B cell (primary cell): ENCODE results near the gene USP49. TPM values are rescaled to one million over a fixed set of nuclear protein-coding genes. Genes with fewer than 3 reads are reported as not detected.
"Not testable (repeated sequence)": the region's sequence is repeated elsewhere in the genome, so short reads cannot be mapped to it uniquely, and the experiment has no call there.

ENCODE experiments used
- ATAC-seq: fragments of 200-7000 bp; cut with Tn5 transposase; one replicate; pipeline ENCODE4 v1.10.0; 2021; ENCODE audit warnings: low read depth, mild to moderate bottlenecking, moderate number of reproducible peaks, moderate library complexity
- CTCF ChIA-PET: fragments of 350-600 bp; sonication (Branson Sonifier 250); formaldehyde crosslinking; loops from one replicate; lab custom pipeline; 2021; ENCODE audit warnings: antibody characterized with exemption, inconsistent platforms; lab: Charles Lee
- POLR2A ChIA-PET: fragments of 350-600 bp; sonication (Branson Sonifier 250); formaldehyde crosslinking; loops from one replicate; lab custom pipeline; 2021; ENCODE audit warnings: antibody characterized with exemption; lab: Charles Lee
- DNase-seq: peaks from one replicate; pipeline ENCODE4 v3.0.0; 2013
- H2AFZ ChIP-seq: 2 replicates; pipeline ENCODE4 v1.6.1; 2012; ENCODE audit warnings: mild to moderate bottlenecking, low read depth, low read length; ENCODE audit not compliant: insufficient read depth, poor library complexity, severe bottlenecking
- H3K27ac ChIP-seq, 2 donors: 1 replicate in 1 of 2; 2 replicates in 1 of 2; pipeline ENCODE4 v1.5.1; 2012 to 2013; ENCODE audit warnings: low read length in 2 of 2, mild to moderate bottlenecking in 2 of 2, moderate library complexity in 1 of 2
- H3K27me3 ChIP-seq, 4 experiments: fragments of 200-600 bp in 1 of 4; sonication (generic) in 1 of 4; replicated peaks in 1 of 4; 1 replicate in 2 of 4; 2 replicates in 2 of 4; pipeline versions ENCODE4 v1.6.1 to v1.7.0; 2013 to 2016; ENCODE audit warnings: low read length in 3 of 4, mild to moderate bottlenecking in 2 of 4, mixed read lengths in 1 of 4, moderate library complexity in 1 of 4; ENCODE audit not compliant: insufficient read depth in 4 of 4, control insufficient read depth in 3 of 4; ENCODE audit errors: control extremely low read depth in 1 of 4
- H3K36me3 ChIP-seq, 2 experiments: replicated peaks in 1 of 2; 1 replicate in 1 of 2; 2 replicates in 1 of 2; pipeline versions ENCODE4 v1.6.1 to v1.7.1; 2013; ENCODE audit warnings: low read length in 1 of 2; ENCODE audit not compliant: insufficient read depth in 2 of 2, control insufficient read depth in 1 of 2; ENCODE audit errors: control extremely low read depth in 1 of 2, extremely low read depth in 1 of 2
- H3K4me1 ChIP-seq, 2 donors: fragments of 200-600 bp in 1 of 2; sonication (generic) in 1 of 2; 1 replicate in 1 of 2; 2 replicates in 1 of 2; pipeline versions ENCODE4 v1.5.1 to v1.6.1; 2013 to 2017; ENCODE audit warnings: low read length in 2 of 2; ENCODE audit not compliant: control insufficient read depth in 2 of 2, insufficient read depth in 2 of 2
- H3K4me2 ChIP-seq: replicated peaks from 2 replicates; pipeline ENCODE3; 2012; ENCODE audit warnings: mild to moderate bottlenecking, low read depth, low read length; ENCODE audit not compliant: poor library complexity, severe bottlenecking
- H3K4me3 ChIP-seq, 5 experiments: fragments of 200-600 bp in 1 of 5; sonication (generic) in 1 of 5; 1 replicate in 3 of 5; 2 replicates in 2 of 5; pipeline versions ENCODE4 v1.5.1 to v1.7.0; 2011 to 2016; ENCODE audit warnings: low read length in 4 of 5, mild to moderate bottlenecking in 4 of 5, low read depth in 2 of 5, control low read depth in 1 of 5, moderate library complexity in 1 of 5; ENCODE audit not compliant: insufficient read depth in 1 of 5; ENCODE audit errors: control extremely low read depth in 1 of 5, extremely low read depth in 1 of 5
- H3K79me2 ChIP-seq: fragments of 200-600 bp; sonication (generic); one replicate; pipeline ENCODE4 v1.6.0; 2016; ENCODE audit warnings: low read length; ENCODE audit not compliant: control insufficient read depth, insufficient read depth
- H3K9ac ChIP-seq: fragments of 200-600 bp; sonication (generic); 2 replicates; pipeline ENCODE4 v1.6.1; 2017; ENCODE audit warnings: mild to moderate bottlenecking, low read length, moderate library complexity
- H3K9me3 ChIP-seq, 3 donors: one replicate each; pipeline versions ENCODE4 v1.6.1 to v1.7.1; 2013; ENCODE audit warnings: low read length in 2 of 3; ENCODE audit not compliant: control insufficient read depth in 2 of 3, insufficient read depth in 1 of 3; ENCODE audit errors: control extremely low read depth in 1 of 3
- H4K20me1 ChIP-seq: 2 replicates; pipeline ENCODE4 v1.6.0; 2012; ENCODE audit warnings: mild to moderate bottlenecking, low read length; ENCODE audit not compliant: insufficient read depth, control insufficient read depth, poor library complexity, severe bottlenecking
- H3K27ac Mint-ChIP-seq: one replicate; pipeline ENCODE4 v1.8.0; 2021; ENCODE audit warnings: mixed read lengths
- H3K27me3 Mint-ChIP-seq: one replicate; pipeline ENCODE4 v1.8.0; 2021; ENCODE audit warnings: mixed read lengths
- H3K4me1 Mint-ChIP-seq: one replicate; pipeline ENCODE4 v1.8.0; 2021; ENCODE audit warnings: mixed read lengths
- H3K4me3 Mint-ChIP-seq: one replicate; pipeline ENCODE4 v1.8.0; 2021; ENCODE audit warnings: mixed read lengths
- H3K9me3 Mint-ChIP-seq: one replicate; pipeline ENCODE4 v1.8.0; 2022; ENCODE audit warnings: mixed read lengths; ENCODE audit not compliant: insufficient read depth
- WGBS: methylation state at CpG from one replicate; pipeline ENCODE4 v1.1.5; 2013; ENCODE audit warnings: missing lambda C conversion rate; ENCODE audit not compliant: insufficient coverage; 5-methylcytosine and 5-hydroxymethylcytosine counted together
- intact Hi-C: fragments of 100-400 bp; cut with micrococcal nuclease; formaldehyde crosslinking; loops from one replicate; pipeline ENCODE4 v1.10.0; 2022
- polyA plus RNA-seq: library from polyadenylated mRNA; depleted of rRNA; stranded (reverse); fragments of >200 nt; gene quantifications from 2 replicates; pipeline ENCODE4 v1.2.3, GENCODE V29; 2012
- total RNA-seq, 2 donors: library from RNA; stranded (reverse); fragments of 120-200 nt in 1 of 2; gene quantifications; 1 replicate in 1 of 2; 2 replicates in 1 of 2; pipeline versions ENCODE4 v1.2.3 to v1.2.4, GENCODE V29; 2013 to 2022
- TF ChIP-seq, protein P1 (sequence below): fragments of 200-600 bp; IDR thresholded peaks from one replicate; pipeline ENCODE4 v1.8.0; 2022; ENCODE audit warnings: antibody characterized with exemption, mild to moderate bottlenecking

USP49 gene
- total and polyA plus RNA-seq, 2 donors (not counting 1 experiment from before 2014, with no cell fraction given), result 2.6 to 9.9 TPM

DNA sequence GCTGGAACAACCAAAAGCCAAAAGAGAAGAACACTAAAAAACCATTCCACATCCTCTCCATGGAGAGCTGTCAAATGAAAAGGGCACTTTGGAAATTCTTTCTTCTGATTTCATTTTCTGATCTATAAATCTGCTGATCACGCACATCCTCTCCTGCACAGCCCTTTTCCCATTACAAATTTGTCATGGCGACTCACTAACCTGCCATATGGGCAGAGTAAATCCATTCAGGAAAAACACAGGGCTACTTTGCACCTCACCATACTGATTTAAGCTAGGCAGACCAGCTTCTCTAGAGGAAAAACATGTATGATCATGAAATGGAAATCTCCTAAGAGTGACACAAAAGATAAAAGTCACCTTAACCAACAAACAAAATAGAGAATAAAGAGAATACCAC, 81.7 kb downstream of the USP49 start:
- Histone ChIP-seq H3K27me3 (no peaks in the 10 kb centered on the region), H4K20me1 (no peaks in the 10 kb centered on the region), H3K4me3 (no peak overlapping the region), H3K27ac (no peak overlapping the region), H3K4me2 (no peak overlapping the region), H3K9ac (no peak overlapping the region), H3K79me2 (no peaks in the 10 kb centered on the region), H3K4me1 (no peaks in the 10 kb centered on the region), H3K9me3 (no peaks in the 10 kb centered on the region), H3K36me3 (no peaks in the 10 kb centered on the region), H2AFZ (no peak overlapping the region)
- no peak overlapping the region for H3K4me3 Mint-ChIP-seq
- ATAC-seq (no peak), DNase-seq (no peak)
- whole genome bisulfite sequencing, result 100% methylated on average over 2 of the region's 2 CpGs
- H3K4me1 Mint-ChIP-seq, result no peaks in the 10 kb centered on the region
- CTCF ChIA-PET, result no interaction called here
- H3K27ac Mint-ChIP-seq, result no peak overlapping the region
- H3K27me3 Mint-ChIP-seq, result no peaks in the 10 kb centered on the region
- no peaks in the 10 kb centered on the region for H3K9me3 Mint-ChIP-seq
- intact Hi-C loops, result no loop called here
- POLR2A ChIA-PET, result no interaction called here
- TF ChIP-seq, protein P1, sequence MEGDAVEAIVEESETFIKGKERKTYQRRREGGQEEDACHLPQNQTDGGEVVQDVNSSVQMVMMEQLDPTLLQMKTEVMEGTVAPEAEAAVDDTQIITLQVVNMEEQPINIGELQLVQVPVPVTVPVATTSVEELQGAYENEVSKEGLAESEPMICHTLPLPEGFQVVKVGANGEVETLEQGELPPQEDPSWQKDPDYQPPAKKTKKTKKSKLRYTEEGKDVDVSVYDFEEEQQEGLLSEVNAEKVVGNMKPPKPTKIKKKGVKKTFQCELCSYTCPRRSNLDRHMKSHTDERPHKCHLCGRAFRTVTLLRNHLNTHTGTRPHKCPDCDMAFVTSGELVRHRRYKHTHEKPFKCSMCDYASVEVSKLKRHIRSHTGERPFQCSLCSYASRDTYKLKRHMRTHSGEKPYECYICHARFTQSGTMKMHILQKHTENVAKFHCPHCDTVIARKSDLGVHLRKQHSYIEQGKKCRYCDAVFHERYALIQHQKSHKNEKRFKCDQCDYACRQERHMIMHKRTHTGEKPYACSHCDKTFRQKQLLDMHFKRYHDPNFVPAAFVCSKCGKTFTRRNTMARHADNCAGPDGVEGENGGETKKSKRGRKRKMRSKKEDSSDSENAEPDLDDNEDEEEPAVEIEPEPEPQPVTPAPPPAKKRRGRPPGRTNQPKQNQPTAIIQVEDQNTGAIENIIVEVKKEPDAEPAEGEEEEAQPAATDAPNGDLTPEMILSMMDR, result no peak

DNA sequence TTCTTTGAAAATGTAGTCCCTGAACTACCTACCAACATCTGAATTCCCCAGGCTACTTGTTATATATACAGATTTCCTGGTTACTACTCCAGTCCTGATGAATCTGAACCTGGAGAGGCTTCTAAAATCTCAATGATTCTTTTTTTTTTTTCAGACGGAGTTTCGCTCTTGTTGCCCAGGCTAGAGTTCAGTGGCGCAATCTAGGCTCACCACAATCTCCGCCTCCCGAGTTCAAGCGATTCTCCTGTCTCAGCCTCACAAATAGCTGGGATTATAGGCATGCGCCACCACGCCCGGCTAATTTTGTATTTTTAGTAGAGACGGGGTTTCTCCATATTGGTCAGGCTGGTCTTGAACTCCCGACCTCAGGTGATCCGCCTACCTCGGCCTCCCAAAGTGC, 83.2 kb downstream of the USP49 start:
- intact Hi-C loops, H3K4me1 Mint-ChIP-seq, H3K9me3 ChIP-seq, H3K4me1 ChIP-seq, DNase-seq, H3K4me2 ChIP-seq, H3K4me3 Mint-ChIP-seq, H2AFZ ChIP-seq, H3K27me3 ChIP-seq, H3K27ac Mint-ChIP-seq, H3K79me2 ChIP-seq, H3K27ac ChIP-seq, H3K36me3 ChIP-seq, ATAC-seq, H3K27me3 Mint-ChIP-seq, H3K9me3 Mint-ChIP-seq, H3K4me3 ChIP-seq, H4K20me1 ChIP-seq, POLR2A ChIA-PET, H3K9ac ChIP-seq, CTCF ChIA-PET: not testable (repeated sequence)
- WGBS, result 97% methylated on average over 8 of the region's 13 CpGs
